ENCODE measurements around the gene TANGO6. TPM values are rescaled to one million over a fixed set of nuclear protein-coding genes. Genes with fewer than 3 reads are reported as not detected.

The TANGO6 gene
- total and polyA plus RNA-seq, 8 donors = 2.6 to 9.3 (median 6.3) TPM

DNA sequence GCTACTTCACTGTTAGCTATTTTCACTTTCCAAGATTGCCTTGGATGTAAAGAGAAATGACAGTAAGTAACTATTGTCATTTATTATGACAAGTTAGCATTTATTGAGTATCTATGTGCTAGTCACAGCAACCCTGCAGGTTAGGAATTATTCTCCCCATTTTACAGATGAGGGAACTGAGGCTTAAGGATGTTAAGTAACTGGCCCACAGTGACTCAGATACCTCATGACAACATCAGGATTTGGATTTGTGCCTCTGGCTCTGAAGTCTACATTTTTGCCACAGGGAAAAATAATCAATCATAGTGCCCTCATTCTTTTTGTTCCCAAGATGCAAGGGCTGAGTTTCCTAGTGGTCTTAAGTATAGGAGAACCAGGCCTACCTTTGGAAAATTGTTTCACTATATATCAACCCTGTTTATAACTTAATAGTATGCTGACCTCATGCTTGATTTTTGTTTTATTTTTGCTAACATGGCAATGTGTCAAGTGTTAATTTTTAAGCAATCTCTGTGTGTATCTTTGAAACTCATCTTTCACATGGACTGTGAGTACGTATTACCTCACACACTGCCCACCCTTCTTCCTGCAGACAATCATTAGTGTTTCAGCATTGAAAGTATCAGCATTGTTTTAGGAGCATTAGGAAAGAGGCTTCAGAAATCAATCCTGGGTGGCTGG lies 105.0 kb downstream of the TANGO6 start:
- ATAC-seq (no peak), FAIRE-seq (no peak), DNase-seq (no peak)
- intact Hi-C loops (cut with DNase I) = no loop called here
- H3K27ac ChIP-seq = no peak overlapping the region
- H3K9me3 ChIP-seq = no peaks in the 10 kb centered on the region
- no peaks in the 10 kb centered on the region for H3K4me1 ChIP-seq
- no peaks in the 10 kb centered on the region for H3K27me3 ChIP-seq
- no peak overlapping the region for H3K4me3 ChIP-seq
- TF ChIP-seq, protein P1, sequence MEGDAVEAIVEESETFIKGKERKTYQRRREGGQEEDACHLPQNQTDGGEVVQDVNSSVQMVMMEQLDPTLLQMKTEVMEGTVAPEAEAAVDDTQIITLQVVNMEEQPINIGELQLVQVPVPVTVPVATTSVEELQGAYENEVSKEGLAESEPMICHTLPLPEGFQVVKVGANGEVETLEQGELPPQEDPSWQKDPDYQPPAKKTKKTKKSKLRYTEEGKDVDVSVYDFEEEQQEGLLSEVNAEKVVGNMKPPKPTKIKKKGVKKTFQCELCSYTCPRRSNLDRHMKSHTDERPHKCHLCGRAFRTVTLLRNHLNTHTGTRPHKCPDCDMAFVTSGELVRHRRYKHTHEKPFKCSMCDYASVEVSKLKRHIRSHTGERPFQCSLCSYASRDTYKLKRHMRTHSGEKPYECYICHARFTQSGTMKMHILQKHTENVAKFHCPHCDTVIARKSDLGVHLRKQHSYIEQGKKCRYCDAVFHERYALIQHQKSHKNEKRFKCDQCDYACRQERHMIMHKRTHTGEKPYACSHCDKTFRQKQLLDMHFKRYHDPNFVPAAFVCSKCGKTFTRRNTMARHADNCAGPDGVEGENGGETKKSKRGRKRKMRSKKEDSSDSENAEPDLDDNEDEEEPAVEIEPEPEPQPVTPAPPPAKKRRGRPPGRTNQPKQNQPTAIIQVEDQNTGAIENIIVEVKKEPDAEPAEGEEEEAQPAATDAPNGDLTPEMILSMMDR (IDR thresholded peaks at IDR 0.05) = no peak
- WGBS, 2 donors = 74 to 85% methylated on average over 1 of the region's 1 CpG
- H3K36me3 ChIP-seq = no peaks in the 10 kb centered on the region

DNA sequence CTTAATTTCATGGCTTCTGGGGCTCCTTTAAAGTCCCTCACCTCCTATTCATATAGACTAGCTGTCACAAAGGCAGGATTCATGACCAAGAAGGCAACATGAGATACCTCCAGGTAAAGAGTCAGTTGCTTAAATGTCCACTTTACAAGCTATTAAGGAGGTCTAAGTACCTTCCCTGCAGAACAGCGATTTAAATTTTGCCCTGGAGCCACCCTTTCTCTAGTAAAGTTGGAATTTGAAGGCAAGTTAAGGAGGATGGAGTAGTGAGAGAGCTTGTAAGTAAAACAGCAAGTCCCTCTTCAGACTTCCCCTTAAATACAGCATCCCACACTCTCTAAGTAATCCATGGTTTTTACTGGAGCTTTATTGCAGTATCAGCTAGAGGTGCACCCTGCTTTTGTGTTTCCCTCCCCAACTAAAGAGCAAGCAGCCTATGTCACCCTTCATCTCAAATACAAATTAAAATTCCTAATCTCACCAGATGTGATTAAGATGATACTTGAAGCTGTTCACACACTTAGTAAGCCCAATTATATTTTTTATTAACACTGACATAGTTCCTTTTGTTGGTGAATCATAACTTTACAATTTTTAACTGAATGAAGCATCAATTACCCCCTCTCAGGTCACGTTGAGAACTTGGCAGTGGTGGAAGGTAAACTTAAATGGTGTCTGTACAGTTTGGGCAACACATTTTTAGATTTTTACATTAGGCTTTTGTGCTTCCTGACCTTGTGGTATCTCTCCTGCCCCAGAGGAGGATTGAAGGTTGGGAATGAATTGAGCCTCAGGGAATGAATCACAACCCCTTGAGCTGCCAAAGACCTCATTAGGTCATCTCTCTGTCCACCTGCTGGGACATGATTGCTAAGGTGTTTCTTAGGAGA lies 108.9 kb downstream of the TANGO6 start:
- ATAC-seq (no peak), DNase-seq (no peak), FAIRE-seq (no peak)
- Histone ChIP-seq H3K4me3 (no peak overlapping the region), H3K36me3 (no peaks in the 10 kb centered on the region), H3K4me1 (no peaks in the 10 kb centered on the region), H3K9me3 (no peaks in the 10 kb centered on the region), H3K27me3 (no peaks in the 10 kb centered on the region), H3K27ac (no peak overlapping the region)
- TF ChIP-seq, protein P1 (IDR thresholded peaks at IDR 0.05) = no peak
- intact Hi-C loops (cut with DNase I) = no loop called here
- WGBS, 2 donors = 79 to 84% methylated on average over 2 of the region's 2 CpGs

DNA sequence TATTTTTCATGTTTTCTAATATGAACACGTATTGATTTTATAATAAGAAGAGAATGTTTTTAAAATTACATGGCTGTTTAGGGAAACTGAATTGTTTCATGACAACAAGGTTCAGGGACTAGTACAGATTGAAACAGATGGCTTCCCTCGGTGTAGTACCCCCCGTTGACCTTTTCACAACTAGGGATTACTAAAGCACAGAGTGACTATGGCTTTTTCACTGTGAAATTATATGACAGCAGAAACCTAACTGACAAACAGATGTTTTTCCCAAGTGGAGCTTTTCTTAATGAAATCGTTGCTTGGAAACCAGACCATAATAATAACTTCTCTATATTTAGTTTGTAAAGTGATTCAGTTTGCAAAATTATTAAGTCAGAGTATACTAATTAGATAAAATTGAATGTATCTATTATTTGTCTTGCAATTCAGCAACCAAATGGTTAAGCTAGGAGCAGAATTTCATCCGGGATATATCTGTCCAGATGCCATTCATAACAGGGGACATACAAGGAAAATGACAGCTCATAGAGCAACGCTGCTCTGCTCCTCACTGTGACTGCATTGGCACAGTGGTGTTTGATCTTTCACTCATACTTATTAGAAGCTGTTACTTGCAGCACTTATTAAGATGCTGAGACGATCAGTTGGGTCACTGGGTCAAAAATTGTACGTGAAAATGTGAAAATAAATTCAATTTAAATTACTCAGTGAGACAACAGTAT lies 111.7 kb downstream of the TANGO6 start:
- H3K36me3 ChIP-seq = no peaks in the 10 kb centered on the region
- 49 to 51% methylated on average over 8 of the region's 8 CpGs for WGBS, 2 donors
- intact Hi-C loops (cut with DNase I) = no loop called here
- FAIRE-seq (no peak), DNase-seq (no peak), ATAC-seq (no peak)
- TF ChIP-seq, protein P1 (IDR thresholded peaks at IDR 0.05) = no peak
- H3K4me3 ChIP-seq = no peak overlapping the region
- H3K4me1 ChIP-seq = no peaks in the 10 kb centered on the region
- H3K27me3 ChIP-seq = no peaks in the 10 kb centered on the region
- H3K27ac ChIP-seq = no peak overlapping the region
- no peaks in the 10 kb centered on the region for H3K9me3 ChIP-seq

DNA sequence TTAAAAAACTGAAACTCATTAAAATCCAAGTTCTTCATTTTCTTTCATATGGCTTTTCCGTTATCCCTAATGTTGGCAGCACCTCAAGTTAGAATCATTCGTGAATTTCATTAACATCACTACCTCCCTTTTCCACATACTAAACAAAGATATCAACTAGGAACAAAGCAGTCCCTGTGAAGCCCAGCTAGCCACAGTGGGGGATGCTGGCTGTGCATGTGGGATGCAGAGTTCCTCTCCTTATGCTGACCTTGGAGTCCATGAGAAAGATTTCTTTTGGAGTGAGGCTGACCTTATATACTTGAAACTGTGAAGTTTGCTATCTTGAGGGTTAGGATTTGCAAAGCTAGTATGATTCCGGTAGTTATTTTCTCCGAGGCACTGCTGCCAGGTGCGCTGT lies 117.6 kb downstream of the TANGO6 start:
- intact Hi-C loops (cut with DNase I) = no loop called here
- Histone ChIP-seq H3K27me3 (no peaks in the 10 kb centered on the region), H3K36me3 (no peaks in the 10 kb centered on the region), H3K27ac (no peak overlapping the region), H3K4me3 (no peak overlapping the region), H3K9me3 (no peaks in the 10 kb centered on the region), H3K4me1 (no peaks in the 10 kb centered on the region)
- FAIRE-seq = no peak
- TF ChIP-seq, protein P1 (IDR thresholded peaks at IDR 0.05) = no peak
- no peak for ATAC-seq
- no peak for DNase-seq
- 82 to 84% methylated on average over 5 of the region's 5 CpGs for WGBS, 2 donors

All from pancreas (tissue), 10 donors.